ENCODE data around the gene CDKAL1. TPM values are rescaled to one million over a fixed set of nuclear protein-coding genes. Genes with fewer than 3 reads are reported as not detected.

CDKAL1 gene
- total RNA-seq, 1 donor from 2014 or later, result 11.3 TPM

DNA sequence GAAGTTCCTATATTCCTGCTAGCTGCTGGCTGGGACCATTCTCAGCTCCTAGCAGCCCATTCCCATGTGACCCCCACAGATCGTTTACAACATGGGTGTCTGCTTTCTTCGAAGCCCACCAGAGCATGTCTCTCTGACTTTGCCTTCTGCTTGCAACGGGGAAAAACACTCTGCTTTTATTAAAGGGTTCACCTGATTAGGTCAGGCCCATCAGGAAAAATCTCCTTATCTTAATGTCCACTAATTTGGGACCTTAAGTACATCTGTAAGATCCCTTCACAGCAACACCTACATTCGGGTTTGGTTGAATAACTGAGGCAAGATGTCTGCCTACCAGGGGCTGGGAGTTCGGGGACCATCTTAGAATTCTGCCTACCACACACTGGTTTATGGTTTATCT, 496.9 kb downstream of the CDKAL1 start:
- peaks cover 14% of the 10 kb centered on the region for H3K4me1 ChIP-seq
- H3K9me3 ChIP-seq, result no peaks in the 10 kb centered on the region
- TF ChIP-seq, protein P1, sequence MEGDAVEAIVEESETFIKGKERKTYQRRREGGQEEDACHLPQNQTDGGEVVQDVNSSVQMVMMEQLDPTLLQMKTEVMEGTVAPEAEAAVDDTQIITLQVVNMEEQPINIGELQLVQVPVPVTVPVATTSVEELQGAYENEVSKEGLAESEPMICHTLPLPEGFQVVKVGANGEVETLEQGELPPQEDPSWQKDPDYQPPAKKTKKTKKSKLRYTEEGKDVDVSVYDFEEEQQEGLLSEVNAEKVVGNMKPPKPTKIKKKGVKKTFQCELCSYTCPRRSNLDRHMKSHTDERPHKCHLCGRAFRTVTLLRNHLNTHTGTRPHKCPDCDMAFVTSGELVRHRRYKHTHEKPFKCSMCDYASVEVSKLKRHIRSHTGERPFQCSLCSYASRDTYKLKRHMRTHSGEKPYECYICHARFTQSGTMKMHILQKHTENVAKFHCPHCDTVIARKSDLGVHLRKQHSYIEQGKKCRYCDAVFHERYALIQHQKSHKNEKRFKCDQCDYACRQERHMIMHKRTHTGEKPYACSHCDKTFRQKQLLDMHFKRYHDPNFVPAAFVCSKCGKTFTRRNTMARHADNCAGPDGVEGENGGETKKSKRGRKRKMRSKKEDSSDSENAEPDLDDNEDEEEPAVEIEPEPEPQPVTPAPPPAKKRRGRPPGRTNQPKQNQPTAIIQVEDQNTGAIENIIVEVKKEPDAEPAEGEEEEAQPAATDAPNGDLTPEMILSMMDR (IDR thresholded peaks at IDR 0.05), result no peak
- TF ChIP-seq POLR2A (IDR thresholded peaks at IDR 0.05) (no peak), POLR2AphosphoS5 (IDR thresholded peaks at IDR 0.05; ENCODE audit: insufficient read depth in 1 of 2, low read depth in 1 of 2) (no peak)
- no peak for DNase-seq (ENCODE audit: extremely low spot score in 2 of 2)
- no peaks in the 10 kb centered on the region for H3K27me3 ChIP-seq
- H3K27ac ChIP-seq, result no peak overlapping the region
- intact Hi-C loops (cut with DNase I), result no loop called here
- H3K4me3 ChIP-seq, result no peak overlapping the region
- H3K36me3 ChIP-seq, result no peaks in the 10 kb centered on the region

GRCh38 chr6:21033084-21033483, 498.8 kb downstream of the CDKAL1 start:
- TF ChIP-seq, protein P1 (IDR thresholded peaks at IDR 0.05), result no peak
- no peak for TF ChIP-seq POLR2AphosphoS5 (IDR thresholded peaks at IDR 0.05; ENCODE audit: insufficient read depth in 1 of 2, low read depth in 1 of 2)
- no peak for TF ChIP-seq POLR2A (IDR thresholded peaks at IDR 0.05)
- no peaks in the 10 kb centered on the region for H3K36me3 ChIP-seq
- H3K4me3 ChIP-seq, result no peak overlapping the region
- intact Hi-C loops (cut with DNase I), result no loop called here
- no peak for DNase-seq (ENCODE audit: extremely low spot score in 2 of 2)
- no peaks in the 10 kb centered on the region for H3K9me3 ChIP-seq
- no peak overlapping the region for H3K27ac ChIP-seq
- no peaks in the 10 kb centered on the region for H3K27me3 ChIP-seq
- H3K4me1 ChIP-seq, result peaks cover 14% of the 10 kb centered on the region

- intact Hi-C loops (cut with DNase I), result no loop called here
- Histone ChIP-seq H3K27ac (peak overlapping the region; percentile 15), H3K9me3 (no peaks in the 10 kb centered on the region), H3K4me1 (peaks cover 14% of the 10 kb centered on the region), H3K27me3 (no peaks in the 10 kb centered on the region), H3K36me3 (no peaks in the 10 kb centered on the region), H3K4me3 (no peak overlapping the region)
- TF ChIP-seq POLR2A (IDR thresholded peaks at IDR 0.05) (no peak), POLR2AphosphoS5 (IDR thresholded peaks at IDR 0.05; ENCODE audit: insufficient read depth in 1 of 2, low read depth in 1 of 2) (peak in 1 of 2 donors; percentile 71)
- TF ChIP-seq, protein P1 (IDR thresholded peaks at IDR 0.05), result no peak
- no peak for DNase-seq (ENCODE audit: extremely low spot score in 2 of 2)
These were observed 499.3 kb downstream of the CDKAL1 start for GRCh38 chr6:21033575-21034026.

GRCh38 chr6:21034345-21034744, 500.1 kb downstream of the CDKAL1 start:
- Histone ChIP-seq H3K4me3 (no peak overlapping the region), H3K27me3 (no peaks in the 10 kb centered on the region), H3K9me3 (no peaks in the 10 kb centered on the region), H3K36me3 (no peaks in the 10 kb centered on the region), H3K27ac (no peak overlapping the region), H3K4me1 (peaks cover 14% of the 10 kb centered on the region)
- no peak for DNase-seq (ENCODE audit: extremely low spot score in 2 of 2)
- TF ChIP-seq POLR2AphosphoS5 (IDR thresholded peaks at IDR 0.05; ENCODE audit: insufficient read depth in 1 of 2, low read depth in 1 of 2), result no peak
- no peak for TF ChIP-seq POLR2A (IDR thresholded peaks at IDR 0.05)
- TF ChIP-seq, protein P1 (IDR thresholded peaks at IDR 0.05), result no peak
- intact Hi-C loops (cut with DNase I), result no loop called here

DNA sequence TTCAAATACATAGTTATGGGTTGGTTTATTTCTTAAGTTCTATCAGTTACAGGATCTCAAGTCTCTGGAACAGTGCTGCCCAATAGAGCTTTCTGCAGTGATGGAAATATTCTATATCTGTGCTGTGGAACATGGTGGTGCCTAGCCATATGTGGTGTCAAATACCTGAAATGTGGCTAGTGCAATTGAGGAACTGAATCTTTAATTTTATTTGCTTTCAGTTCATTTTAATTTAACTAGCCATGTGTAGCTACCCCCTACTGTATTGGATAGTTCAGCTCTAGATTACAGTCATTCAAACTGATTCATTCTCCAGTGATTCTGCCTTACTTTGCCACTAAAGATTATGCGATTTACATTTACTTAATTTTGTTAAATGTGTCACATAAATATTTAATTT, 503.2 kb downstream of the CDKAL1 start:
- Histone ChIP-seq H3K9me3 (no peaks in the 10 kb centered on the region), H3K36me3 (no peaks in the 10 kb centered on the region), H3K4me1 (peaks cover 14% of the 10 kb centered on the region), H3K27me3 (no peaks in the 10 kb centered on the region), H3K27ac (no peak overlapping the region), H3K4me3 (no peak overlapping the region)
- no peak for DNase-seq (ENCODE audit: extremely low spot score in 2 of 2)
- intact Hi-C loops (cut with DNase I), result no loop called here
- TF ChIP-seq POLR2AphosphoS5 (IDR thresholded peaks at IDR 0.05; ENCODE audit: insufficient read depth in 1 of 2, low read depth in 1 of 2), result no peak
- TF ChIP-seq POLR2A (IDR thresholded peaks at IDR 0.05), result no peak
- TF ChIP-seq, protein P1 (IDR thresholded peaks at IDR 0.05), result no peak

Data from vagina (tissue), 2 donors.